Measurements from ENCODE around the gene RABEP1. TPM values are rescaled to one million over a fixed set of nuclear protein-coding genes. Genes with fewer than 3 reads are reported as not detected.

RABEP1 gene
- total and polyA plus RNA-seq, 4 donors = 21.1 to 47.5 (median 34.4) TPM

GRCh38 chr17:5380491-5381135, 98.5 kb downstream of the RABEP1 start:
- peaks cover 11 to 13% of the 10 kb centered on the region in 2 donors for H3K36me3 ChIP-seq (ENCODE audit: control insufficient read depth in 1 of 2, insufficient read depth in 2 of 2, low read length in 1 of 2)

GRCh38 chr17:5381542-5381941, 99.5 kb downstream of the RABEP1 start:
- Histone ChIP-seq H3K36me3 (ENCODE audit: control insufficient read depth in 1 of 2, insufficient read depth in 2 of 2, low read length in 1 of 2) (peaks cover 11 to 13% of the 10 kb centered on the region in 2 donors), H3K27me3 (ENCODE audit: control insufficient read depth in 1 of 2, insufficient read depth in 2 of 2, low read length in 1 of 2) (no peaks in the 10 kb centered on the region), H3K4me1 (ENCODE audit: control insufficient read depth in 1 of 2, insufficient read depth in 2 of 2, low read length in 2 of 2) (no peaks in the 10 kb centered on the region), H3K9me3 (ENCODE audit: control insufficient read depth, low read length) (no peaks in the 10 kb centered on the region), H3K4me3 (ENCODE audit: low read length in 2 of 2) (no peak overlapping the region), H3K27ac (ENCODE audit: low read depth in 1 of 2, low read length in 2 of 2) (no peak overlapping the region)
- intact Hi-C loops (cut with DNase I) = no loop called here
- no peak for ATAC-seq (ENCODE audit: low FRiP score)
- WGBS, 2 donors = 93 to 95% methylated on average over 4 of the region's 4 CpGs
- DNase-seq = no peak

More at GRCh38 chr17:5380491-5381135, 98.5 kb downstream of the RABEP1 start:
- Histone ChIP-seq H3K4me3 (ENCODE audit: low read length in 2 of 2) (no peak overlapping the region), H3K9me3 (ENCODE audit: control insufficient read depth, low read length) (no peaks in the 10 kb centered on the region), H3K4me1 (ENCODE audit: control insufficient read depth in 1 of 2, insufficient read depth in 2 of 2, low read length in 2 of 2) (no peaks in the 10 kb centered on the region), H3K27ac (ENCODE audit: low read depth in 1 of 2, low read length in 2 of 2) (no peak overlapping the region), H3K27me3 (ENCODE audit: control insufficient read depth in 1 of 2, insufficient read depth in 2 of 2, low read length in 1 of 2) (no peaks in the 10 kb centered on the region)
- intact Hi-C loops (cut with DNase I) = no loop called here
- ATAC-seq (ENCODE audit: low FRiP score) (no peak), DNase-seq (no peak)
- 61 to 66% methylated on average over 7 of the region's 7 CpGs for WGBS, 2 donors

GRCh38 chr17:5391678-5392077, 109.6 kb downstream of the RABEP1 start:
- no peak for DNase-seq
- Histone ChIP-seq H3K4me1 (ENCODE audit: control insufficient read depth in 1 of 2, insufficient read depth in 2 of 2, low read length in 2 of 2) (no peaks in the 10 kb centered on the region), H3K4me3 (ENCODE audit: low read length in 2 of 2) (no peak overlapping the region), H3K36me3 (ENCODE audit: control insufficient read depth in 1 of 2, insufficient read depth in 2 of 2, low read length in 1 of 2) (peaks cover 6 to 9% of the 10 kb centered on the region in 2 donors), H3K9me3 (ENCODE audit: control insufficient read depth, low read length) (no peaks in the 10 kb centered on the region), H3K27me3 (ENCODE audit: control insufficient read depth in 1 of 2, insufficient read depth in 2 of 2, low read length in 1 of 2) (no peaks in the 10 kb centered on the region), H3K27ac (ENCODE audit: low read depth in 1 of 2, low read length in 2 of 2) (no peak overlapping the region)
- no peak for ATAC-seq (ENCODE audit: low FRiP score)
- intact Hi-C loops (cut with DNase I) = no loop called here
- 88 to 90% methylated on average over 5 of the region's 5 CpGs for WGBS, 2 donors

- ATAC-seq (ENCODE audit: low FRiP score) (no peak), DNase-seq (no peak)
- Histone ChIP-seq H3K4me3 (ENCODE audit: low read length in 2 of 2) (no peak overlapping the region), H3K27ac (ENCODE audit: low read depth in 1 of 2, low read length in 2 of 2) (no peak overlapping the region), H3K4me1 (ENCODE audit: control insufficient read depth in 1 of 2, insufficient read depth in 2 of 2, low read length in 2 of 2) (no peaks in the 10 kb centered on the region), H3K36me3 (ENCODE audit: control insufficient read depth in 1 of 2, insufficient read depth in 2 of 2, low read length in 1 of 2) (peaks cover under 1 to 5% of the 10 kb centered on the region in 2 donors), H3K9me3 (ENCODE audit: control insufficient read depth, low read length) (no peaks in the 10 kb centered on the region), H3K27me3 (ENCODE audit: control insufficient read depth in 1 of 2, insufficient read depth in 2 of 2, low read length in 1 of 2) (no peaks in the 10 kb centered on the region)
- intact Hi-C loops (cut with DNase I) = no loop called here
- 92 to 98% methylated on average over 2 of the region's 2 CpGs for WGBS, 2 donors
These were observed 114.5 kb downstream of the RABEP1 start for GRCh38 chr17:5396612-5397011.

GRCh38 chr17:5399767-5400166, 117.7 kb downstream of the RABEP1 start:
- intact Hi-C loops (cut with DNase I) = no loop called here
- no peak overlapping the region for H3K27ac ChIP-seq (ENCODE audit: low read depth in 1 of 2, low read length in 2 of 2)
- ATAC-seq (ENCODE audit: low FRiP score) (no peak), DNase-seq (no peak)
- no peaks in the 10 kb centered on the region for H3K4me1 ChIP-seq (ENCODE audit: control insufficient read depth in 1 of 2, insufficient read depth in 2 of 2, low read length in 2 of 2)
- no peaks in the 10 kb centered on the region for H3K9me3 ChIP-seq (ENCODE audit: control insufficient read depth, low read length)
- no peak overlapping the region for H3K4me3 ChIP-seq (ENCODE audit: low read length in 2 of 2)
- H3K36me3 ChIP-seq (ENCODE audit: control insufficient read depth in 1 of 2, insufficient read depth in 2 of 2, low read length in 1 of 2) = peaks cover 5 to 6% of the 10 kb centered on the region in 2 donors
- no peaks in the 10 kb centered on the region for H3K27me3 ChIP-seq (ENCODE audit: control insufficient read depth in 1 of 2, insufficient read depth in 2 of 2, low read length in 1 of 2)
- 88 to 90% methylated on average over 6 of the region's 6 CpGs for WGBS, 2 donors

GRCh38 chr17:5405400-5405799, 123.3 kb downstream of the RABEP1 start:
- peaks cover 15 to 16% of the 10 kb centered on the region in 2 donors for H3K36me3 ChIP-seq (ENCODE audit: control insufficient read depth in 1 of 2, insufficient read depth in 2 of 2, low read length in 1 of 2)
- H3K4me1 ChIP-seq (ENCODE audit: control insufficient read depth in 1 of 2, insufficient read depth in 2 of 2, low read length in 2 of 2) = no peaks in the 10 kb centered on the region
- no peak overlapping the region for H3K4me3 ChIP-seq (ENCODE audit: low read length in 2 of 2)
- intact Hi-C loops (cut with DNase I) = no loop called here
- WGBS, 2 donors = 82 to 86% methylated on average over 4 of the region's 4 CpGs
- no peaks in the 10 kb centered on the region for H3K27me3 ChIP-seq (ENCODE audit: control insufficient read depth in 1 of 2, insufficient read depth in 2 of 2, low read length in 1 of 2)
- DNase-seq (no peak), ATAC-seq (ENCODE audit: low FRiP score) (no peak)
- no peak overlapping the region for H3K27ac ChIP-seq (ENCODE audit: low read depth in 1 of 2, low read length in 2 of 2)
- H3K9me3 ChIP-seq (ENCODE audit: control insufficient read depth, low read length) = no peaks in the 10 kb centered on the region

GRCh38 chr17:5408186-5408585, 126.1 kb downstream of the RABEP1 start:
- WGBS, 2 donors = 82% methylated on average over 5 of the region's 5 CpGs
- H3K27ac ChIP-seq (ENCODE audit: low read depth in 1 of 2, low read length in 2 of 2) = no peak overlapping the region
- H3K36me3 ChIP-seq (ENCODE audit: control insufficient read depth in 1 of 2, insufficient read depth in 2 of 2, low read length in 1 of 2) = peaks cover 13 to 17% of the 10 kb centered on the region in 2 donors
- H3K27me3 ChIP-seq (ENCODE audit: control insufficient read depth in 1 of 2, insufficient read depth in 2 of 2, low read length in 1 of 2) = no peaks in the 10 kb centered on the region
- H3K4me3 ChIP-seq (ENCODE audit: low read length in 2 of 2) = no peak overlapping the region
- no peak for DNase-seq
- H3K9me3 ChIP-seq (ENCODE audit: control insufficient read depth, low read length) = no peaks in the 10 kb centered on the region
- no peak for ATAC-seq (ENCODE audit: low FRiP score)
- intact Hi-C loops (cut with DNase I) = no loop called here
- H3K4me1 ChIP-seq (ENCODE audit: control insufficient read depth in 1 of 2, insufficient read depth in 2 of 2, low read length in 2 of 2) = no peaks in the 10 kb centered on the region

GRCh38 chr17:5410594-5411272, 128.6 kb downstream of the RABEP1 start:
- Histone ChIP-seq H3K27me3 (ENCODE audit: control insufficient read depth in 1 of 2, insufficient read depth in 2 of 2, low read length in 1 of 2) (no peaks in the 10 kb centered on the region), H3K36me3 (ENCODE audit: control insufficient read depth in 1 of 2, insufficient read depth in 2 of 2, low read length in 1 of 2) (peaks cover 10 to 14% of the 10 kb centered on the region in 2 donors), H3K4me3 (ENCODE audit: low read length in 2 of 2) (no peak overlapping the region), H3K4me1 (ENCODE audit: control insufficient read depth in 1 of 2, insufficient read depth in 2 of 2, low read length in 2 of 2) (peaks cover 0 to 3% of the 10 kb centered on the region in 2 donors), H3K27ac (ENCODE audit: low read depth in 1 of 2, low read length in 2 of 2) (no peak overlapping the region), H3K9me3 (ENCODE audit: control insufficient read depth, low read length) (no peaks in the 10 kb centered on the region)
- ATAC-seq (ENCODE audit: low FRiP score) (no peak), DNase-seq (no peak)
- 92% methylated on average over 7 of the region's 7 CpGs for WGBS, 2 donors
- intact Hi-C loops (cut with DNase I) = no loop called here

GRCh38 chr17:5413682-5414081, 131.6 kb downstream of the RABEP1 start:
- H3K27ac ChIP-seq (ENCODE audit: low read depth in 1 of 2, low read length in 2 of 2) = peak overlapping the region in 1 of 2 donors; percentile 26
- ATAC-seq (ENCODE audit: low FRiP score) = peak; percentile 82
- peaks cover 0 to 8% of the 10 kb centered on the region in 2 donors for H3K4me1 ChIP-seq (ENCODE audit: control insufficient read depth in 1 of 2, insufficient read depth in 2 of 2, low read length in 2 of 2)
- H3K36me3 ChIP-seq (ENCODE audit: control insufficient read depth in 1 of 2, insufficient read depth in 2 of 2, low read length in 1 of 2) = peaks cover 2% of the 10 kb centered on the region in 2 donors
- intact Hi-C loops (cut with DNase I) = no loop called here
- H3K9me3 ChIP-seq (ENCODE audit: control insufficient read depth, low read length) = no peaks in the 10 kb centered on the region
- no peak overlapping the region for H3K4me3 ChIP-seq (ENCODE audit: low read length in 2 of 2)
- H3K27me3 ChIP-seq (ENCODE audit: control insufficient read depth in 1 of 2, insufficient read depth in 2 of 2, low read length in 1 of 2) = no peaks in the 10 kb centered on the region
- WGBS, 2 donors = 2 to 5% methylated on average over 4 of the region's 4 CpGs
- no peak for DNase-seq

All from aorta (tissue), 5 donors.